Esophagus muscularis mucosa (tissue), 4 donors: ENCODE measurements around the gene RCOR3.

Experiments
- CTCF ChIP-seq, 3 experiments: fragments of 200-600 bp in 2 of 3; fragments of 450-650 bp in 1 of 3; sonication (generic) in 2 of 3; IDR thresholded peaks; one replicate each; pipeline ENCODE4 v1.5.1; 2017 to 2019; ENCODE audit warnings: antibody characterized with exemption in 3 of 3, mild to moderate bottlenecking in 2 of 3, moderate library complexity in 1 of 3
- EP300 ChIP-seq: sonication (generic); formaldehyde crosslinking; IDR thresholded peaks from one replicate; pipeline ENCODE4 v1.6.1; 2017; ENCODE audit warnings: antibody characterized with exemption
- POLR2A ChIP-seq: fragments of 450-650 bp; IDR thresholded peaks from one replicate; pipeline ENCODE4 v1.6.1; 2017; ENCODE audit warnings: antibody characterized with exemption, moderate library complexity, mild to moderate bottlenecking, low read depth
- POLR2AphosphoS5 ChIP-seq, 2 donors: sonication (generic); formaldehyde crosslinking; IDR thresholded peaks; one replicate each; pipeline ENCODE4 v1.6.1; 2017; ENCODE audit warnings: antibody characterized with exemption in 2 of 2

- TF ChIP-seq CTCF (IDR thresholded peaks at IDR 0.05) (no peak), POLR2A (no peak), POLR2AphosphoS5 (IDR thresholded peaks at IDR 0.05) (no peak), EP300 (no peak)
Observed at GRCh38 chr1:211217392-211217791, 41.8 kb upstream of the RCOR3 start.
